NCI-H748 (cell line): ENCODE results near the gene MRPL19.

ENCODE experiments used
- DNase-seq: peaks from one replicate; lab custom pipeline; 2025; ENCODE audit not compliant: unreplicated experiment; lab: John Stamatoyannopoulos, UW

Gene MRPL19

GRCh38 chr2:75616406-75616805 lies 30.2 kb upstream of the MRPL19 start:
- DNase-seq = no peak

GRCh38 chr2:75616933-75617332 lies 29.6 kb upstream of the MRPL19 start:
- DNase-seq = no peak

- DNase-seq = no peak
These were observed 26.4 kb upstream of the MRPL19 start for GRCh38 chr2:75619956-75620740.

- no peak for DNase-seq
These were observed 25.4 kb upstream of the MRPL19 start for GRCh38 chr2:75621228-75621627.

- no peak for DNase-seq
These were observed 24.1 kb upstream of the MRPL19 start for GRCh38 chr2:75622500-75622899.

GRCh38 chr2:75622929-75623328 lies 23.7 kb upstream of the MRPL19 start:
- DNase-seq = no peak

GRCh38 chr2:75627902-75628504 lies 18.6 kb upstream of the MRPL19 start:
- DNase-seq = peak; percentile 75

GRCh38 chr2:75632091-75632701 lies 14.4 kb upstream of the MRPL19 start:
- DNase-seq = no peak

- DNase-seq = no peak
These were observed 13.8 kb upstream of the MRPL19 start for GRCh38 chr2:75632813-75633212.

- DNase-seq = no peak
These were observed 13.0 kb upstream of the MRPL19 start for GRCh38 chr2:75633620-75634019.

- DNase-seq = no peak
These were observed 11.6 kb upstream of the MRPL19 start for GRCh38 chr2:75634945-75635344.

- DNase-seq = no peak
These were observed 9.0 kb upstream of the MRPL19 start for GRCh38 chr2:75637568-75637967.

GRCh38 chr2:75640621-75641121 lies 5.9 kb upstream of the MRPL19 start:
- peak; percentile 56 for DNase-seq

GRCh38 chr2:75641587-75641986 lies 5.0 kb upstream of the MRPL19 start:
- DNase-seq = no peak

GRCh38 chr2:75643980-75644379 lies 2.6 kb upstream of the MRPL19 start:
- DNase-seq = no peak

- DNase-seq = no peak
These were observed 940 bp upstream of the MRPL19 start for GRCh38 chr2:75645643-75646042.

GRCh38 chr2:75646090-75646582 lies 447 bp upstream of the MRPL19 start:
- no peak for DNase-seq

- DNase-seq = no peak
These were observed 1.2 kb downstream of the MRPL19 start for GRCh38 chr2:75647771-75648170.

- no peak for DNase-seq
These were observed 7.4 kb downstream of the MRPL19 start for GRCh38 chr2:75654012-75654411.

- no peak for DNase-seq
These were observed 9.3 kb downstream of the MRPL19 start for GRCh38 chr2:75655861-75656260.

- no peak for DNase-seq
These were observed 10.0 kb downstream of the MRPL19 start for GRCh38 chr2:75656563-75656962.

- DNase-seq = no peak
These were observed 11.2 kb downstream of the MRPL19 start for GRCh38 chr2:75657798-75658197.
